ENCODE results near the gene GLCE.

GRCh38 chr15:69272139-69272538 is 111.7 kb downstream of the GLCE start:
- TF ChIP-seq CTCF (IDR thresholded peaks at IDR 0.05 in 4 of 5, conservative IDR thresholded peaks at IDR 0.05 in 1 of 5) = no peak
- TF ChIP-seq POLR2A (IDR thresholded peaks at IDR 0.05) = no peak
